IMR-90 (cell line): ENCODE data around the gene SLC26A11. TPM values are rescaled to one million over a fixed set of nuclear protein-coding genes. Genes with fewer than 3 reads are reported as not detected.

Experiments
- ATAC-seq: fragments of 200-7000 bp; cut with Tn5 transposase; 2 replicates; pipeline ENCODE4 v1.9.1; 2020; ENCODE audit warnings: low read depth, mild to moderate bottlenecking, moderate library complexity
- BruUV-seq: library from RNA; stranded (reverse); fragments of 400-500 nt; replicated peaks from 2 replicates; lab custom pipeline; 2021; lab: Mats Ljungman, UMichigan
- CTCF ChIA-PET: fragments of 300-600 bp; formaldehyde crosslinking; extraction: SDS; loops from one replicate; lab custom pipeline; 2021; ENCODE audit warnings: antibody characterized with exemption; lab: Yijun Ruan, JAX
- POLR2A ChIA-PET: fragments of 300-600 bp; sonication (Branson Sonifier 250); formaldehyde crosslinking; loops from one replicate; lab custom pipeline; 2022; ENCODE audit warnings: antibody characterized with exemption; ENCODE audit not compliant: unreplicated experiment; lab: Charles Lee
- DNase-seq: peaks from one replicate; pipeline ENCODE4 v3.0.0; 2013
- H2AFZ ChIP-seq: replicated peaks from 2 replicates; pipeline ENCODE3; 2013; ENCODE audit warnings: low read length, mild to moderate bottlenecking; ENCODE audit not compliant: poor library complexity
- H2AK5ac ChIP-seq: 2 replicates; pipeline ENCODE4 v1.6.1; 2013; ENCODE audit warnings: low read depth, low read length, inconsistent platforms
- H2AK9ac ChIP-seq: replicated peaks from 2 replicates; pipeline ENCODE3; 2013; ENCODE audit warnings: mild to moderate bottlenecking, low read depth, low read length, moderate library complexity; ENCODE audit not compliant: poor library complexity
- H2BK120ac ChIP-seq: 2 replicates; pipeline ENCODE4 v1.6.1; 2013; ENCODE audit warnings: low read depth, low read length, inconsistent platforms
- H2BK15ac ChIP-seq: 3 replicates; pipeline ENCODE4 v1.6.1; 2013; ENCODE audit warnings: low read depth, low read length, inconsistent platforms
- H2BK20ac ChIP-seq: 2 replicates; pipeline ENCODE4 v1.6.1; 2013; ENCODE audit warnings: low read depth, mild to moderate bottlenecking, inconsistent platforms, low read length, moderate library complexity
- H2BK5ac ChIP-seq: 2 replicates; pipeline ENCODE4 v1.6.1; 2013; ENCODE audit warnings: mild to moderate bottlenecking, low read depth, low read length, inconsistent platforms; ENCODE audit not compliant: poor library complexity, severe bottlenecking
- H3K14ac ChIP-seq: replicated peaks from 2 replicates; pipeline ENCODE4 v1.6.1; 2013; ENCODE audit warnings: low read depth, low read length, inconsistent platforms
- H3K18ac ChIP-seq: 2 replicates; pipeline ENCODE4 v1.6.1; 2013; ENCODE audit warnings: low read depth, low read length, control low read depth
- H3K23ac ChIP-seq: 2 replicates; pipeline ENCODE4 v1.6.1; 2013; ENCODE audit warnings: low read depth, low read length, inconsistent platforms
- H3K27ac ChIP-seq: 2 replicates; pipeline ENCODE4 v1.5.1; 2013; ENCODE audit warnings: mild to moderate bottlenecking, control low read depth, low read length; ENCODE audit not compliant: insufficient read depth
- H3K27me3 ChIP-seq: 2 replicates; pipeline ENCODE4 v1.6.1; 2013; ENCODE audit warnings: low read length; ENCODE audit not compliant: control insufficient read depth, insufficient read depth
- H3K36me3 ChIP-seq: 2 replicates; pipeline ENCODE4 v1.6.1; 2013; ENCODE audit warnings: low read length, mixed read lengths; ENCODE audit not compliant: control insufficient read depth, insufficient read depth
- H3K4ac ChIP-seq: 2 replicates; pipeline ENCODE4 v1.6.1; 2013; ENCODE audit warnings: low read depth, low read length, inconsistent platforms
- H3K4me1 ChIP-seq: 2 replicates; pipeline ENCODE4 v1.6.1; 2013; ENCODE audit warnings: low read length, mixed read lengths; ENCODE audit not compliant: control insufficient read depth, insufficient read depth
- H3K4me2 ChIP-seq: 2 replicates; pipeline ENCODE4 v1.6.1; 2013; ENCODE audit warnings: low read depth, mild to moderate bottlenecking, control low read depth, low read length, moderate library complexity
- H3K4me3 ChIP-seq: 2 replicates; pipeline ENCODE4 v1.5.1; 2013; ENCODE audit warnings: low read depth, mild to moderate bottlenecking, control low read depth, low read length, moderate library complexity; ENCODE audit not compliant: insufficient read depth
- H3K56ac ChIP-seq: 2 replicates; pipeline ENCODE4 v1.6.1; 2013; ENCODE audit warnings: low read length, inconsistent platforms; ENCODE audit not compliant: insufficient read depth; ENCODE audit errors: extremely low read depth
- H3K79me1 ChIP-seq, 2 experiments: 2 replicates each; pipeline ENCODE4 v1.6.1; 2013; ENCODE audit warnings: low read length in 2 of 2, inconsistent platforms in 1 of 2, low read depth in 1 of 2
- H3K9ac ChIP-seq: 2 replicates; pipeline ENCODE4 v1.6.1; 2013; ENCODE audit warnings: low read depth, low read length, control low read depth
- H3K9me1 ChIP-seq: 2 replicates; pipeline ENCODE4 v1.6.1; 2013; ENCODE audit warnings: low read length, inconsistent platforms; ENCODE audit not compliant: insufficient read depth
- H3K9me3 ChIP-seq: 2 replicates; pipeline ENCODE4 v1.6.1; 2013; ENCODE audit warnings: low read length; ENCODE audit not compliant: control insufficient read depth, insufficient read depth
- H4K20me1 ChIP-seq: 2 replicates; pipeline ENCODE4 v1.6.1; 2013; ENCODE audit warnings: low read length, inconsistent platforms; ENCODE audit not compliant: insufficient read depth
- H4K5ac ChIP-seq: 2 replicates; pipeline ENCODE4 v1.6.1; 2013; ENCODE audit warnings: mild to moderate bottlenecking, low read depth, low read length, control low read depth
- H4K8ac ChIP-seq, 2 experiments: 2 replicates each; pipeline ENCODE4 v1.6.1; 2013; ENCODE audit warnings: low read depth in 2 of 2, low read length in 2 of 2, control low read depth in 1 of 2, inconsistent platforms in 1 of 2
- H4K91ac ChIP-seq: 2 replicates; pipeline ENCODE4 v1.6.1; 2013; ENCODE audit warnings: low read depth, low read length, inconsistent platforms; ENCODE audit not compliant: insufficient read depth
- BHLHE40 ChIP-seq: fragments of 150-350 bp; IDR thresholded peaks from 2 replicates; pipeline ENCODE4 v1.6.1; 2016; ENCODE audit warnings: mild to moderate bottlenecking, low read depth, low read length
- MAZ ChIP-seq: IDR thresholded peaks from 2 replicates; pipeline ENCODE4 v1.6.1; 2012; ENCODE audit warnings: low read depth, mild to moderate bottlenecking, low read length, improper control_type of control experiment, moderate library complexity, borderline replicate concordance
- NFE2L2 ChIP-seq: fragments of 150-350 bp; IDR thresholded peaks from 2 replicates; pipeline ENCODE4 v1.6.1; 2016; ENCODE audit warnings: low read depth, mild to moderate bottlenecking, low read length
- SMC3 ChIP-seq: fragments of 150-350 bp; IDR thresholded peaks from 2 replicates; pipeline ENCODE4 v1.6.1; 2016; ENCODE audit warnings: low read depth, mild to moderate bottlenecking, antibody characterized with exemption, low read length, moderate library complexity
- WGBS, 2 experiments: methylation state at CpG; one replicate each; pipeline versions ENCODE4 v1.1.5 to v1.1.7; 2013; ENCODE audit warnings: missing lambda C conversion rate in 2 of 2; ENCODE audit not compliant: insufficient read length in 1 of 2; ENCODE audit errors: extremely low coverage in 2 of 2; 5-methylcytosine and 5-hydroxymethylcytosine counted together
- dilution Hi-C: fragments of 300-500 bp; cut with HindIII; formaldehyde crosslinking; loops from one replicate; pipeline ENCODE4 v1.14.3; 2018; ENCODE audit warnings: low sequenced_read_pairs; ENCODE audit not compliant: unreplicated experiment
- in situ Hi-C: fragments of 300-500 bp; cut with MboI; formaldehyde crosslinking; loops from 3 replicates; pipeline ENCODE4 v1.14.3; 2019; ENCODE audit warnings: low sequenced_read_pairs, inconsistent platforms, mixed read lengths
- intact Hi-C: fragments of 100-400 bp; cut with micrococcal nuclease; formaldehyde crosslinking; loops from 2 replicates; pipeline ENCODE4 v1.10.0; 2022
- polyA plus RNA-seq, 3 experiments: library from polyadenylated mRNA; depleted of rRNA; stranded (reverse); fragments of >200 nt; gene quantifications; 2 replicates each; pipeline ENCODE4 v1.2.3, GENCODE V29; 2012; ENCODE audit warnings: low replicate concordance in 1 of 3
- total RNA-seq: library from RNA; depleted of rRNA; stranded (reverse); fragments of >200 nt; gene quantifications from 2 replicates; pipeline ENCODE4 v1.2.3, GENCODE V29; 2012

SLC26A11 gene
- total and polyA plus RNA-seq, 2 of the 4 experiments (the other 2 are of a cell fraction), result 3.2 to 15.6 TPM

DNA sequence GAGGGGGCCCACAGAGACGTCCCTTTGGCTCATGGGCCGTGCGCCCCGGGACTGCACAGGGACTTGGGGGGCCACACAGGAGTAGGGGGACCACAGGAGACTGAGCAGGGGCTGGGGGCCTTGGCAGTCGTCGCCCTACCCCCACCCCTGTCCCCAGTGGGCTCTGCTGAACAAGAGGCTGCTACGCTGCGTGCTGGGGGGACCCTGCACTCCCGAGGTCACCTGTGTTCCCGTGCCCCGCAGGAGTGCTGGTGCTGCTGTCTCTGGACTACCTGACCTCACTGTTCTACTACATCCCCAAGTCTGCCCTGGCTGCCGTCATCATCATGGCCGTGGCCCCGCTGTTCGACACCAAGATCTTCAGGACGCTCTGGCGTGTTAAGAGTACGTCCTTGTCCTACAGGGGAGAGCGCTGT lies 26.0 kb downstream of the SLC26A11 start:
- H3K56ac ChIP-seq, result no peak overlapping the region
- TF ChIP-seq MAZ (no peak), NFE2L2 (no peak), SMC3 (no peak), BHLHE40 (no peak)
- intact Hi-C loops, result no loop called here
- H3K4me1 ChIP-seq, result no peaks in the 10 kb centered on the region
- H3K27me3 ChIP-seq, result no peaks in the 10 kb centered on the region
- DNase-seq, result no peak
- H3K4me3 ChIP-seq, result no peak overlapping the region
- no TSS peak for BruUV-seq
- in situ Hi-C loops, result no loop called here
- H4K8ac ChIP-seq, result no peak overlapping the region
- H4K20me1 ChIP-seq, result no peaks in the 10 kb centered on the region
- dilution Hi-C loops, result no loop called here
- no peak overlapping the region for H3K18ac ChIP-seq
- H3K23ac ChIP-seq, result no peak overlapping the region
- H3K4me2 ChIP-seq, result no peak overlapping the region
- H2AK9ac ChIP-seq, result no peak overlapping the region
- WGBS, 2 experiments, result 91% methylated on average over 6 of the region's 19 CpGs; no CpG with 5 or more reads in 1 of the 2 experiments
- H3K4ac ChIP-seq, result no peak overlapping the region
- H2BK5ac ChIP-seq, result no peak overlapping the region
- H2BK20ac ChIP-seq, result no peak overlapping the region
- H2BK15ac ChIP-seq, result no peak overlapping the region
- no peaks in the 10 kb centered on the region for H3K9me3 ChIP-seq
- CTCF ChIA-PET, result no interaction called here
- no peak overlapping the region for H2AK5ac ChIP-seq
- POLR2A ChIA-PET, result no interaction called here
- H2BK120ac ChIP-seq, result no peak overlapping the region
- H3K79me1 ChIP-seq, result no peaks in the 10 kb centered on the region
- H3K27ac ChIP-seq, result no peak overlapping the region
- no peak overlapping the region for H3K9ac ChIP-seq
- H2AFZ ChIP-seq, result no peak overlapping the region
- H3K36me3 ChIP-seq, result peaks cover 54% of the 10 kb centered on the region
- H4K5ac ChIP-seq, result no peak overlapping the region
- H3K9me1 ChIP-seq, result 0 out of 2 replicates have a peak, but pooled peaks cover 2% of the 10 kb centered on the region
- ATAC-seq, result no peak
- H4K91ac ChIP-seq, result no peak overlapping the region
- no peak overlapping the region for H3K14ac ChIP-seq
